HEK293 (cell line): ENCODE data around the gene TMPRSS4.

Experiments used
- CTCF ChIA-PET: fragments of 350-600 bp; formaldehyde crosslinking; extraction: SDS; loops from one replicate; lab custom pipeline; 2021; ENCODE audit warnings: antibody characterized with exemption; lab: Yijun Ruan, JAX
- POLR2A ChIA-PET: fragments of 300-600 bp; formaldehyde crosslinking; extraction: SDS; loops from one replicate; lab custom pipeline; 2020; ENCODE audit warnings: antibody characterized with exemption, inconsistent platforms; lab: Yijun Ruan, JAX
- H3K27ac ChIP-seq: fragments of 200-500 bp; sonication (Bioruptor generic); 2 replicates; pipeline ENCODE4 v1.5.1; 2014; ENCODE audit warnings: low read depth, low read length, control low read depth, inconsistent platforms; ENCODE audit errors: extremely low read depth
- H3K36me3 ChIP-seq, 2 experiments: fragments of 200-500 bp in 1 of 2; sonication (Bioruptor generic) in 1 of 2; 1 replicate in 1 of 2; 2 replicates in 1 of 2; pipeline ENCODE4 v1.5.1; 2014 to 2017; ENCODE audit warnings: inconsistent platforms in 2 of 2, low read length in 2 of 2; ENCODE audit not compliant: control insufficient read depth in 2 of 2, insufficient read depth in 1 of 2
- H3K4me1 ChIP-seq: fragments of 200-500 bp; sonication (Bioruptor generic); 2 replicates; pipeline ENCODE4 v1.5.1; 2014; ENCODE audit warnings: mild to moderate bottlenecking, low read length, inconsistent platforms; ENCODE audit not compliant: control insufficient read depth, insufficient read depth
- H3K4me3 ChIP-seq: 2 replicates; pipeline ENCODE4 v1.5.1; 2011; ENCODE audit warnings: low read depth, mild to moderate bottlenecking, control low read depth, low read length, moderate library complexity
- H3K9me3 ChIP-seq: fragments of 200-500 bp; sonication (Bioruptor generic); 2 replicates; pipeline ENCODE4 v1.5.1; 2014; ENCODE audit warnings: low read depth, low read length, inconsistent platforms; ENCODE audit not compliant: control insufficient read depth, insufficient read depth
- PRDM2 ChIP-seq: fragments of 450-650 bp; formaldehyde crosslinking; IDR thresholded peaks from 2 replicates; pipeline ENCODE4 v1.5.1; 2016; ENCODE audit warnings: missing biosample characterization, missing genetic modification characterization, borderline replicate concordance
- SALL2 ChIP-seq: fragments of 450-650 bp; formaldehyde crosslinking; IDR thresholded peaks from 2 replicates; pipeline ENCODE4 v1.5.0; 2017; ENCODE audit warnings: missing biosample characterization, mild to moderate bottlenecking, missing genetic modification characterization, borderline replicate concordance
- SP3 ChIP-seq: fragments of 450-650 bp; formaldehyde crosslinking; IDR thresholded peaks from 2 replicates; pipeline ENCODE4 v1.5.1; 2016; ENCODE audit warnings: missing biosample characterization, missing genetic modification characterization
- YY1 ChIP-seq: fragments of 450-650 bp; formaldehyde crosslinking; IDR thresholded peaks from 2 replicates; pipeline ENCODE4 v1.5.1; 2018; ENCODE audit warnings: missing biosample characterization, missing genetic modification characterization
- YY2 ChIP-seq: fragments of 450-650 bp; formaldehyde crosslinking; IDR thresholded peaks from 2 replicates; pipeline ENCODE4 v1.5.1; 2016; ENCODE audit warnings: missing biosample characterization, missing genetic modification characterization
- ZBTB48 ChIP-seq: fragments of 450-650 bp; formaldehyde crosslinking; IDR thresholded peaks from 2 replicates; pipeline ENCODE4 v1.5.1; 2016; ENCODE audit warnings: missing biosample characterization, missing genetic modification characterization
- ZNF16 ChIP-seq: fragments of 450-650 bp; formaldehyde crosslinking; IDR thresholded peaks from 2 replicates; pipeline ENCODE4 v1.5.1; 2016; ENCODE audit warnings: low read depth, missing biosample characterization, missing genetic modification characterization
- ZNF169 ChIP-seq: fragments of 450-650 bp; formaldehyde crosslinking; IDR thresholded peaks from 2 replicates; pipeline ENCODE4 v1.5.1; 2016; ENCODE audit warnings: missing biosample characterization, missing genetic modification characterization
- ZNF280D ChIP-seq: fragments of 450-650 bp; formaldehyde crosslinking; IDR thresholded peaks from 2 replicates; pipeline ENCODE4 v1.5.1; 2016; ENCODE audit warnings: missing biosample characterization, missing genetic modification characterization
- ZNF354C ChIP-seq: fragments of 450-650 bp; formaldehyde crosslinking; IDR thresholded peaks from 2 replicates; pipeline ENCODE4 v1.5.1; 2016; ENCODE audit warnings: missing biosample characterization, missing genetic modification characterization, low read depth, borderline replicate concordance
- ZNF488 ChIP-seq: fragments of 450-650 bp; formaldehyde crosslinking; IDR thresholded peaks from 2 replicates; pipeline ENCODE4 v1.5.1; 2016; ENCODE audit warnings: missing biosample characterization, missing genetic modification characterization
- ZNF639 ChIP-seq: fragments of 450-650 bp; formaldehyde crosslinking; IDR thresholded peaks from 2 replicates; pipeline ENCODE4 v1.5.1; 2016; ENCODE audit warnings: missing biosample characterization, missing genetic modification characterization
- ZNF707 ChIP-seq: fragments of 450-650 bp; formaldehyde crosslinking; IDR thresholded peaks from 2 replicates; pipeline ENCODE4 v1.5.1; 2016; ENCODE audit warnings: missing biosample characterization, missing genetic modification characterization
- ZSCAN23 ChIP-seq: fragments of 450-650 bp; formaldehyde crosslinking; IDR thresholded peaks from 2 replicates; pipeline ENCODE4 v1.5.1; 2016; ENCODE audit warnings: missing biosample characterization, missing genetic modification characterization
- ZXDB ChIP-seq: fragments of 450-650 bp; formaldehyde crosslinking; IDR thresholded peaks from 2 replicates; pipeline ENCODE4 v1.5.1; 2016; ENCODE audit warnings: missing biosample characterization, missing genetic modification characterization

Gene TMPRSS4

GRCh38 chr11:118167253-118167652 is 90.4 kb downstream of the TMPRSS4 start:
- Histone ChIP-seq H3K4me1 (no peaks in the 10 kb centered on the region), H3K36me3 (no peaks in the 10 kb centered on the region), H3K4me3 (no peak overlapping the region), H3K27ac (no peak overlapping the region), H3K9me3 (no peaks in the 10 kb centered on the region)
- CTCF ChIA-PET: interaction anchor here (0.7 to 1.7 kb wide), 4 partner anchors 9 to 28 kb away, joined by 3 to 4 read pairs (median 3); partner anchors contain the start of gene SCN2B
- no peak for TF ChIP-seq YY1 (tag by site-specific recombination)
- no peak for TF ChIP-seq ZSCAN23 (tag by site-specific recombination)
- no peak for TF ChIP-seq ZNF354C
- no peak for TF ChIP-seq ZNF707
- TF ChIP-seq ZNF639 (tag by site-specific recombination): no peak
- TF ChIP-seq ZNF280D (tag by site-specific recombination): no peak
- POLR2A ChIA-PET: no interaction called here

GRCh38 chr11:118167906-118168305 is 91.0 kb downstream of the TMPRSS4 start:
- no peaks in the 10 kb centered on the region for H3K36me3 ChIP-seq
- ChIA-PET POLR2A (no interaction called here), CTCF (interaction anchor here (0.7 to 1.7 kb wide), 5 partner anchors 8 to 354 kb away, joined by 3 to 4 read pairs (median 3); partner anchors contain the start of gene SCN2B)
- no peaks in the 10 kb centered on the region for H3K4me1 ChIP-seq
- no peak overlapping the region for H3K27ac ChIP-seq
- H3K4me3 ChIP-seq: no peak overlapping the region
- H3K9me3 ChIP-seq: no peaks in the 10 kb centered on the region
- TF ChIP-seq ZNF16 (tag by site-specific recombination): no peak
- no peak for TF ChIP-seq ZNF488
- no peak for TF ChIP-seq ZNF169
- no peak for TF ChIP-seq ZXDB (tag by site-specific recombination)
- no peak for TF ChIP-seq SALL2 (tag by site-specific recombination)
- no peak for TF ChIP-seq PRDM2
- TF ChIP-seq YY2: no peak
- TF ChIP-seq ZBTB48: no peak
- no peak for TF ChIP-seq SP3 (tag by site-specific recombination)
